ENCODE data around the gene WFIKKN1.
A peak's percentile ranks its signal among the peaks of the same experiment; 100 is the strongest.

Gene WFIKKN1

DNA sequence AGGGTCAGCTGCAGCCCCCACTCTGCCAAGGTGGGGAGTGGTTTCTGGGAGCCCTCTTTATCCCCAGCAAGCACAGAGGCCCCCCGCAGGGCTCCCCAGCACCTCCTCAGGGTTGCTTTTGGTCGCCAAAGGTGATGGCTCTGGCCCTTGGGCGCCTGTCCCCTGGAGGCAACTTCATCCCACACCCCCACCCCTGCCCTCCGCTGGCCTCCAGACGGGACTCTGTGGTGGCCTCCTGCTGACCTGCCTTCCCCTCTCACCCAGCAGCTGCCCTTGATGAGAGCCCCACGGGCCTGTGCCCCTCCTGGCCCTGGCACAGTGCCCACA, 29.3 kb downstream of the WFIKKN1 start:
- no peak overlapping the region for H2AFZ ChIP-seq (ENCODE audit: low read length)
- H3K9me2 ChIP-seq (ENCODE audit: low read depth, low read length): no peaks in the 10 kb centered on the region
- no peaks in the 10 kb centered on the region for H3K9me3 ChIP-seq (ENCODE audit: low read length)
- H3K27ac ChIP-seq (ENCODE audit: low read depth, low read length, poor library complexity, severe bottlenecking): no peak overlapping the region
- H3K36me3 ChIP-seq (ENCODE audit: insufficient read depth, low read length): peaks cover 50% of the 10 kb centered on the region
- no peak for TF ChIP-seq EZH2 (IDR thresholded peaks at IDR 0.05; ENCODE audit: borderline replicate concordance, low read length)
- TF ChIP-seq, protein P1, sequence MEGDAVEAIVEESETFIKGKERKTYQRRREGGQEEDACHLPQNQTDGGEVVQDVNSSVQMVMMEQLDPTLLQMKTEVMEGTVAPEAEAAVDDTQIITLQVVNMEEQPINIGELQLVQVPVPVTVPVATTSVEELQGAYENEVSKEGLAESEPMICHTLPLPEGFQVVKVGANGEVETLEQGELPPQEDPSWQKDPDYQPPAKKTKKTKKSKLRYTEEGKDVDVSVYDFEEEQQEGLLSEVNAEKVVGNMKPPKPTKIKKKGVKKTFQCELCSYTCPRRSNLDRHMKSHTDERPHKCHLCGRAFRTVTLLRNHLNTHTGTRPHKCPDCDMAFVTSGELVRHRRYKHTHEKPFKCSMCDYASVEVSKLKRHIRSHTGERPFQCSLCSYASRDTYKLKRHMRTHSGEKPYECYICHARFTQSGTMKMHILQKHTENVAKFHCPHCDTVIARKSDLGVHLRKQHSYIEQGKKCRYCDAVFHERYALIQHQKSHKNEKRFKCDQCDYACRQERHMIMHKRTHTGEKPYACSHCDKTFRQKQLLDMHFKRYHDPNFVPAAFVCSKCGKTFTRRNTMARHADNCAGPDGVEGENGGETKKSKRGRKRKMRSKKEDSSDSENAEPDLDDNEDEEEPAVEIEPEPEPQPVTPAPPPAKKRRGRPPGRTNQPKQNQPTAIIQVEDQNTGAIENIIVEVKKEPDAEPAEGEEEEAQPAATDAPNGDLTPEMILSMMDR (IDR thresholded peaks at IDR 0.05; ENCODE audit: low read length): no peak
- no peaks in the 10 kb centered on the region for H3K79me2 ChIP-seq (ENCODE audit: insufficient read depth, low read length)
- no peak overlapping the region for H3K9ac ChIP-seq (ENCODE audit: low read length)
- H3F3A ChIP-seq (ENCODE audit: insufficient read depth, low read length): no peaks in the 10 kb centered on the region
- H3K27me3 ChIP-seq (ENCODE audit: insufficient read depth, low read length): no peaks in the 10 kb centered on the region
- no peak overlapping the region for H3K4me3 ChIP-seq (ENCODE audit: low read depth, low read length, poor library complexity, severe bottlenecking)
- H3K4me1 ChIP-seq (ENCODE audit: insufficient read depth, low read length, severe bottlenecking): peaks cover 6% of the 10 kb centered on the region
- no peak overlapping the region for H3K4me2 ChIP-seq (ENCODE audit: low read length)
- no peaks in the 10 kb centered on the region for H4K20me1 ChIP-seq (ENCODE audit: insufficient read depth, low read length)

- no peak for TF ChIP-seq EZH2 (IDR thresholded peaks at IDR 0.05; ENCODE audit: borderline replicate concordance, low read length)
- TF ChIP-seq, protein P1 (IDR thresholded peaks at IDR 0.05; ENCODE audit: low read length): peak; percentile 29
- H3K27me3 ChIP-seq (ENCODE audit: insufficient read depth, low read length): no peaks in the 10 kb centered on the region
- peak overlapping the region; percentile 25; the same call in 1 of the 2 replicates for H3K4me2 ChIP-seq (ENCODE audit: low read length)
- peaks cover 47% of the 10 kb centered on the region for H3K36me3 ChIP-seq (ENCODE audit: insufficient read depth, low read length)
- H3K9me3 ChIP-seq (ENCODE audit: low read length): no peaks in the 10 kb centered on the region
- no peak overlapping the region for H3K4me3 ChIP-seq (ENCODE audit: low read depth, low read length, poor library complexity, severe bottlenecking)
- H2AFZ ChIP-seq (ENCODE audit: low read length): no peak overlapping the region
- H3K9me2 ChIP-seq (ENCODE audit: low read depth, low read length): no peaks in the 10 kb centered on the region
- no peaks in the 10 kb centered on the region for H4K20me1 ChIP-seq (ENCODE audit: insufficient read depth, low read length)
- H3F3A ChIP-seq (ENCODE audit: insufficient read depth, low read length): no peaks in the 10 kb centered on the region
- peaks cover 6% of the 10 kb centered on the region for H3K4me1 ChIP-seq (ENCODE audit: insufficient read depth, low read length, severe bottlenecking)
- no peaks in the 10 kb centered on the region for H3K79me2 ChIP-seq (ENCODE audit: insufficient read depth, low read length)
- H3K9ac ChIP-seq (ENCODE audit: low read length): 0 out of 2 replicates have a peak overlapping the region, but pooled peaks have one; percentile 0
- no peak overlapping the region for H3K27ac ChIP-seq (ENCODE audit: low read depth, low read length, poor library complexity, severe bottlenecking)
These were observed 29.8 kb downstream of the WFIKKN1 start for GRCh38 chr16:660459-661183.

- Histone ChIP-seq H4K20me1 (ENCODE audit: insufficient read depth, low read length) (no peaks in the 10 kb centered on the region), H3K9me3 (ENCODE audit: low read length) (no peaks in the 10 kb centered on the region), H2AFZ (ENCODE audit: low read length) (no peak overlapping the region), H3K79me2 (ENCODE audit: insufficient read depth, low read length) (no peaks in the 10 kb centered on the region), H3K27ac (ENCODE audit: low read depth, low read length, poor library complexity, severe bottlenecking) (no peak overlapping the region), H3K4me3 (ENCODE audit: low read depth, low read length, poor library complexity, severe bottlenecking) (no peak overlapping the region), H3K36me3 (ENCODE audit: insufficient read depth, low read length) (peaks cover 45% of the 10 kb centered on the region), H3K4me2 (ENCODE audit: low read length) (peak overlapping the region; percentile 25; the same call in 1 of the 2 replicates), H3K27me3 (ENCODE audit: insufficient read depth, low read length) (no peaks in the 10 kb centered on the region), H3K4me1 (ENCODE audit: insufficient read depth, low read length, severe bottlenecking) (peaks cover 6% of the 10 kb centered on the region), H3K9me2 (ENCODE audit: low read depth, low read length) (no peaks in the 10 kb centered on the region), H3F3A (ENCODE audit: insufficient read depth, low read length) (no peaks in the 10 kb centered on the region), H3K9ac (ENCODE audit: low read length) (0 out of 2 replicates have a peak overlapping the region, but pooled peaks have one; percentile 0)
- no peak for TF ChIP-seq EZH2 (IDR thresholded peaks at IDR 0.05; ENCODE audit: borderline replicate concordance, low read length)
- TF ChIP-seq, protein P1 (IDR thresholded peaks at IDR 0.05; ENCODE audit: low read length): no peak; the same call in 1 of the 2 replicates
These were observed 30.5 kb downstream of the WFIKKN1 start for GRCh38 chr16:661184-661821.
